ENCODE results near the gene PDZD4.

PDZD4 gene

DNA sequence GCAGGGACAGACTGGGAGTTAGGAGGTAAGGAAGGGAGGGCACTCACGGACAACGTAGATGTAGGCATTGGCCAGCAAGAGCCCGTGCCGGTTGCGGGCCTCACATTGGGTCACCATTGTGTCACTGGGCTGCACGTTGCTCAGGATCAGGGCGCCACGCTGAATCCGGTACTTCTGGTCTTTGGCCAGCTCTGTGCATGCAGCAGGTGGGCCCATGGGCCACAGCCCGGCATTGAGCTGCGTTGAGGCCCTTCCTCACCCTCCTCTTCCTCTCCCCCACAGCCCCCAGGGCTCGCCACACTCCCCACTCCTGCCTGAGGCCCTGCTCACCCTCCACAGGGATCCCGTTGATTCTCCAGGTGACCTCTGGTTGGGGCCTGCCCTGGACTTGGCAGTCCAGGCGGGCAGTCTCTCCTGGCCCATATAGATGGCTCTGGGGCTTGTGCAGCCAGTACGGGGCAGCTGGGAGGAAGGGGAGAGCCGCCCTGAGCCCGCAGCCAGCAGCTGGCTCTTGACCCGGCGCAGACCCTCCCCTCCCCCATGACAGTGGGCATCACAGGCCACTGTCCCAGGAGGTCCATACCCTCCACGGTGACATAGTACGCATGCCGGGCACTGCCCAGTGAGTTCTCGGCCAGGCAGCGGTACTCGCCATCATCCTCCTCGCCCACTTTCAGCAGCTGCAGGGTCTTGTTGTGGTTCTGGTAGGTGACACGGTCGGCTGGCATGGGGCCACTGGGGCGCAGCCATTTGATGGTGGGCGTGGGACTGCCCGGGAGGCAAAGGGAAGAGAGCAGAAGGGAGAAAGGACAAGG lies 39.3 kb upstream of the PDZD4 start:
- Histone ChIP-seq H3K27ac (no peak overlapping the region), H3K4me3 (no peak overlapping the region)

DNA sequence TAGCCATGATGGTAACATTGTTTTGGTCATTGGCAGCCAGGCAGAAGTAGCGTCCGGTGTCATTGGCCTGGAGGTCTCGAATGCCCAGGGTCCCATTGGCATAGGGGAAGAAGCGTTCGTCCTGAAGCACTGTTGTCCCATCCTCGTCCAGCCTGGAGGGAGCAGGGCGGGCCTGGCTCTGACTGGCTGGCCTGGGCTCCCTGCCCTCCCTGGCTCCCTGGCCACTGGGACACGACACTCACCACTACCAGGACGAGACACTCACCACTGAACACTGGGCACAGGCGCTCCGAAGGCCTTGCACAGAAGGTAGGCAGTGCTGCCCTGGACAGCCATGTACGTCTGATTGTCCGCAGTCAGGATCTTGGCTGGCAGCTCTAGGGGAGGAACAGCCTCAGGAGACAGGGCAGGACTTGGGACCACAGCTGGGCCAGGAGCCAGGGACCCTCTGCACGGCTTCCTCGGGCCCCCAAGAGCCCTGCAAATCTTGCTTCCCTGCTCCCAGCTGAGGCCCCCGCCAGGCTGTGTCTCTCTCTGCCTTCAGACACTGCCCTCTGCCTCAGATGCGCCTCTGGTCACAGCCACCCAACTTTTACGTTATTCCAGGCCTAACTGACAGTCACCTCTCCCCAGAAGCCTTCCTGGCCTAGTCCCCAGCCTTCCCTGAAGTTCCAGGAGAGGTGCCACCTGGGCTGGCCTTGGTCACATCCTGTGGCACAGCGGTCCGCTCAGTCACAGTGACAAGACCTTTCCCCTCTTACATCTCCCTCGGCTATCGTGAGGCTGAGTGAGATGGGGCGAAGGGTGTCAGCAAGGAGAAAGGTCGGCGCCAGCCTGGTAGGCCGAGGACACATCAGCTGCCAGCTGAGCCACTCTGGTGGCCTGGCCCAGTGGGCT lies 38.5 kb upstream of the PDZD4 start:
- Histone ChIP-seq H3K4me3 (no peak overlapping the region), H3K27ac (no peak overlapping the region)

DNA sequence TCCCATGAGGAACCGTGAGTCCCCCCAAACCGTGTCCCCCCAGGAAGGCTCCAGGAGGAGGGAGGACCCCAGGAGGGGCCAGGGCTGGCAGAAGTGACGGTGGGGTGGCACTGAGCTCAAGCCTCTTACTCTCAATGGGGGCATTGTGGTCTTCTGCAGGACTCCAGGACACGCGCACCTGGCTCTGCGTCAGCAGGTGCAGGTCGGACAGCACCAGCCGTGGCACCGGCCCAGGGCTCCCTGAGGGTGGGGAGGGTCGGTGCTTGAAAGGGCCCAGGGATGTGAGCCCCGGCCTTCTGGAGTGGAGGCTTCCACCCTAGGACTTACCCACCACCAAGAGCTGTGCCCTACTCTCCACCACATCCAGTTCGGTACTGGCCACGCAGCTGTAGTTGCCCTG lies 37.3 kb upstream of the PDZD4 start:
- Histone ChIP-seq H3K4me3 (no peak overlapping the region), H3K27ac (no peak overlapping the region)

DNA sequence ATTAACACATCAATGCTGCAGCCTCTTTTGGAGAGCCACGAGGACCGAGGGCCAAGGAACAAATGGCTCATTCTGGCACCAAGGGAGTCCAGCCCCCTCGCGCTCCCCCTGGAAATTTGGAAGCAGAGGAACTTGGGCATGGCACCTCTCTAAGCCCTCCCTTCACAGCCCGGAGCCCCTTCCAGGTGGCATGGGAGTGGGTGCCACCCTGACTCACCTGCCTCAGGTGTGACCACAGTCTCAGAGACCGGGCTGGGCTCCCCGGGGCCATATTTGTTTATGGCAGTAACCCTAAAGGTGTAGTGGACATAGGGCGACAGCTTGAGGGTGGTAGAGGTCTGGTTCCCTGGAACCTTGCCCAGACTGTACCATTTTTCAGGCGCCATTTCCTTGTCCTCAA lies 36.8 kb upstream of the PDZD4 start:
- Histone ChIP-seq H3K4me3 (no peak overlapping the region), H3K27ac (no peak overlapping the region)

DNA sequence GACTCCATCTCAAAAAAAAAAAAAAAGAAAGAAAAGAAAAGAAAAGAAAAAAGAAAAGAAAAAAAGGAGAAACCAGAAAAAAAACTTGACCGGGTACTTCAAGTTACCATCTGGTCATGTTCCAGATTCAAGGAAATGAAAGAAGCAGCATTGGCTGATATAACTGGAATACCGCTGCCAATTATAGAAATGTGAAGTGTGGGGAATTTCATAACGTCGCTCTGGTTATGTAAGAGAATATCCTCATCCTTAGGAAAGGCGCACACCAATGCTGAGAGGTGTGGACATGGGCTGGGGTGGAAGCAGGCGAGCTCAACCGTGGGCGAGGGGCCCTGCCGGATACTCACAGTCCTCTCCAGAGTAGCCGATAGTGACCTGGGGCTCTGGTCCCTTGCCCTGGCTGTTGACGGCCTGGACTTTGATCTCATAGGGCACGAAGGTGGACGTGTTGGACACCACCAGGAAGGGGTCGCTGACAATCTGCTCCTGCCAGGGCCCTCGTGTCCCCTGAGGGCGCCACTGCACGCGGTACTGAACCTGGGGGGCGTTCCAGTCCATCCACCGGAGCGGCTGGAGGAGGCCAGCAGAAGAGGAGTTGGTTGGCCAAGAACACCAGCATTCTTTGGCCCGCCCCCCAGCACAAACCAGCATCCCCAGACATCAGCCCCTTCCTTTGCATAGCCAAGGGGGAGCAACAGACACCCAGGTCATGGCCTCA lies 36.1 kb upstream of the PDZD4 start:
- Histone ChIP-seq H3K27ac (no peak overlapping the region), H3K4me3 (no peak overlapping the region)

DNA sequence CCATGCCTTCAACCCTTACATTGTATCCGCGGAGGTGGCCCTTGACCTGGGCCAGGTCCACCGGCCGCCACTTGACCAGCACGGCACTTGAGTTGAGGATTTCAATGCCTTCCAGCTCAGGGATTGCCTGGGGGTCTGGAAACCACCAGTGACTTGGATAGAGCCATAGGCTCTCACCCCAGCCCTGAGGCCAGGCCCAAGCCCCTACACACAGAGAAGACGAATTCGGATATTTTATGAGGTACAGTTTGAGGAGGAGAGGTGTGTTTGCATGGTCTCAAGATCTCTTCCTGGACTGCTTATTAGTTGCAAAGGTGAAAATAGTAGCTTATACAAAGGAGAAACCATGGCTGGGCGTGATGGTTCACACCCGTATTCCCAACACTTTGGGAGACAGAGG lies 35.3 kb upstream of the PDZD4 start:
- Histone ChIP-seq H3K4me3 (no peak overlapping the region), H3K27ac (no peak overlapping the region)

DNA sequence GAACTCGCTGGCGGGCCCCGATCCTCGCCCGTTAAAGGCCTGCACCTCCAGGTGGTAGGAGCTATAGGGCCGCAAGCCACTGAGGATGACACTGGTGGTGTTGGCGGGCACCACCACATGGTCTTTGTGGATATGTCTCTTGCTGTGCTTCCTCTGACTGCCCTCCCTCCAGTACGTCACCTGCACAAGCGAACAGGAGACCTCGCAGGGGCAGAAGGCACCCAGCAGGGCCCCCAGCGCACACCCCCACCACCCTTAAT lies 34.9 kb upstream of the PDZD4 start:
- Histone ChIP-seq H3K4me3 (no peak overlapping the region), H3K27ac (no peak overlapping the region)

DNA sequence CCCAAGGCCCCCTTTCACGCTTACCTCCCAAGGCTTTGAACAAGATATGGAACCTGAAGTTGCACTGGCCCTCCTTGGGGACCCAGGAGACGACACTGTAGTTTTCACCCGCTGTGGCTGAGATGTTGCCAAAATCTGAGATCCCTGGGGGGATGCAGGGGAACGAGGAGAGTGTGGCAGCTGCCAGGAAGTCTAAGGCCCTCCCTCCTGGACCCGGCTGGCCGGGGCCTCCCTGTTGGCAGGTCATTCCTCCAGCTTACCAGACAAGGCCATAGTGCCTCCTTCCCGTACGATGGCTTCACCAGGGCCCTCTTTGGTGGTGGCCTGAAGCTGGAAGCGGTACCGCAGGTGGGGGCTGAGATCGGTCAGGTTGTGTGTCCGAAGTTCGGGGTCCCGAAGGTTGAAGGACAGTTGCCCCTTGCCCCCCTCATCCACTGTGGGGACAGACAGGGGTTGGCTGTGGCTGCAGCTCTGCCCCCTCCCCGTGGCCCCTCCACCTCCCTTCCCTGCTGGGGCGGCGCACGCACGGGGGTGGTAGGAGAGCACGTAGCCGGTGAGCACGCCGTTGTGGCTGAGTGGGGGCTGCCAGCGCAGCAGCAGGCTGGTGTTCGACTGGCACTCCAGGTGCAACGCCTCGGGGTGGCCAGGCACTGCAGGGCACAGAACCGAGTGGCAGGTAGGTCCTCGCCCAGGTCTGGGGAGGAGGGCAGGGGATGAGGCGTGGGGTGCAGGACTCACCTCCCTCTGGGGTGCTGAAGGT lies 34.4 kb upstream of the PDZD4 start:
- H3K4me3 ChIP-seq, result no peak overlapping the region
- H3K27ac ChIP-seq, result no peak overlapping the region

DNA sequence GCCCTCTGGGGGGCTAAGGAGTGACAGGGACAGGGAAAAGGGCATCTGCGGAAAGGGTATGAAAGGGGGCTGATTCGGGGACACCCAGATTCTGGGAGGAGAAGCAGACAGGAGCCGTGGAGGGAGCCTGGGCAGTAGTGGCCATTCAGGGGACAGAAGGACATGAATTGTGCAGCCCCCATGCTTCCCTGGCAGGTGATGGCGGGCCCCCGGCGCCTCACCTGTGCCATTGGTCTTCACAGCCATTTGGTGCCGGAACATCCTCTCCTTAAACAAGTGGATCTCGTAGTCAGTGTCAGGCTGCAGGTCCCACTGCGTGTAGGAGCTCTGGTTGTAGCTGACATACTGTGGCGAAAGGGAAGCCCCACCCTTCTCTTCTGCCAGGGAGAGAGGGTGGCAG lies 33.8 kb upstream of the PDZD4 start:
- Histone ChIP-seq H3K4me3 (no peak overlapping the region), H3K27ac (no peak overlapping the region)

DNA sequence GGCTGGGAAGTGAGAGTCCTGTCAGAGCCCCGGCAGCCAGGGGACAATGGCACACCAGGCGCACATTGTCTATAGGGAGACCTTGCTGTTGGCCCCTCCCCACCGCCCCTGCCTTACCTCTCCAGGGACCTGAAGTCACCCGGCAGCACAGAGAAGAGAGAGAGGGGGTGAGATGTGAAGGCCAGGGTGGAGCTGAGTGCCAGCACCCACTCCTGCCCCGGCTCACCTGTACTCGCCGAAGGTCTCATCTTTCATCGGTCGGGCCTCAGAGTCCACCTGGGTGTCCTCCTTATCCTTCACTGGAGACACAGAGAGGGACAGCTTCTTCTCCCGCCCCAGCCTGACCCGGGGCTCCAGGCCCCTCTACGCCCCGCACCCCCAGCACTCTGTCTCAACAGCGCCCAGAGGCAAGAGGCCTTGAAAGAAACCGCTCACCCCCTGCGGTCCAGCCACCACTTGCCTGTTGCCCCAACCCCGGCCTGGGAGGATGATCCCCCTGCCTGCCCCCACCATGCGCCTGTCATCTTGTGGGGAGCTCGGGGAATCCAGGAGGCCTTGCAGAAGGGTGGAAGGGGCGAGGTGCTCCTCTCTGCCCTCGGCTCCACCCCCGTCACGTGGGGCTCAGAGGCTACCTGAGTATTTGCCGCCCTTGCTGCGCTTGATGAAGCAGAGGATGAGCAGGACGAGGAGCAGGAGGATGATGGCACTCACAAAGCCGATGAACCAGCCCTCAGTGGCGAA lies 33.1 kb upstream of the PDZD4 start:
- H3K27ac ChIP-seq, result no peak overlapping the region
- H3K4me3 ChIP-seq, result no peak overlapping the region

DNA sequence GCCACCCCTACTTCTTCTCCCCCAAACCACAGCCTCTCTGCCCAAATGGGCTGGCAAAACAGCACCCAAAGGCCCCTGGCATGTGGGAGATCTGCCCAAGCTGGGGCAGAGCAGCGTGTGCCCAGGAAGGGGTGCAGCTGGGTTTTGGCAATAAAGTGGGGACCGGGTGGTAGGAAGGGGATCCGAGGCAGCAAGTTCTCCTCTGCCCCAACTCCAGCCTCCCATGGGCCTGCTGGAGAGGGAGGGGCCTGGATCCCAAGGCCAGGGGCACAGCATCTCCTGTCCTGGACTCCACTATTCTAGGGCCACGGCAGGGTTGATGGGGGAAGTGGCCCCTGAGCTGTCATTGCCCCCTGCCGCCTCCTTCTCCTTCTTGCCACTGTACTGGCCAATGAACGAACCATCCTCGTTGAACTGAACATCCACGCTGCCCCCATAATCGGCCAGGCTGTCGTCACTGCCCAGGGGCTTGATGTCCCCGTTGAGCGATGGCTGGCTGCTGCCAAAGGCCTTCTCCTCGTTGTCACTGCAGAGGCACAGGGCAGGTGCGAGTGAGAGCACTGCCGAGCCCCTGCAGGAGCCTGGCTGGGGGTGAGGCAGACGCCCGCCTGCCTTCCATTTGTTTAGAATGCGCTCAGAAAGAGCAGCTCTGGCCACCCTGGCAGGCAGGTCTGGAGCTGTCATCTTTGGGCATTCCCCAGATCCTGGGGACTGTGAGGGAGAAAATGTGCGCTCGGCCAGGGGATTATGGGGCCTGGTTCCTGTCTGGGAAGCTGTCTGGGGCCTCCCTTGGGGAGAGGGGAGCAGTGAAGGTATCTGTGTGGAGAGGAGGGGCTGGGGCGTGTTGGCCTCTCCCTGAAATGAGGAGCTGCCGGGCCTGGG lies 32.3 kb upstream of the PDZD4 start:
- Histone ChIP-seq H3K27ac (no peak overlapping the region), H3K4me3 (no peak overlapping the region)

DNA sequence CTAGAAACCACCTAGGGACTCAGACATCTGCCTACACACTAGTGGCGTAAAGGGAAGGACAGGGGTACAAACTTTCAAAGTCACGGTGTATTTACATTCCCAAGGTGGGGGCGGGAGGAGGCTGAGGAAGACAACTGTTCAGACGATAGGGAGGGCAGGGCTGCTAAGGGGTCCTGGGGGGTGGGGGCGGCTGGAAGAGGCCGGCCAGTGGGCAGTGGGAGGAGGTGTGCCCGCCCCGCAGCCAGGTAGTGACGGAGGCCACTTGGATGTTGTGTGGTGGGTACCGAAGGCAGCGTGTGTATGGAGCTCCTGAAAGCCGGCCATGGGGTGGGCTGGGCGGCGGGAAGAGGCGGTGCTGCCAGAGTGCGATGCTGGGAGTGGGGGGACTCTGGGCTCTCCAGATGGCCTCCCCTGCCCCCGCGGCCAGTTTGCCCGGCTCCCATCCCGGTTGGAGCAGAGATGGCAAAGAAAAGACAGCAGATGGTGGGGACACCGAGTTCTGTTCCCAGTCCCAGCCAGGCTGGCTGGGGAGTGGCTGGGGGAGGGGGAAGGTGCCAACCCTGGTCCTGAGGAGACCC lies 31.5 kb upstream of the PDZD4 start:
- Histone ChIP-seq H3K27ac (no peak overlapping the region), H3K4me3 (no peak overlapping the region)

DNA sequence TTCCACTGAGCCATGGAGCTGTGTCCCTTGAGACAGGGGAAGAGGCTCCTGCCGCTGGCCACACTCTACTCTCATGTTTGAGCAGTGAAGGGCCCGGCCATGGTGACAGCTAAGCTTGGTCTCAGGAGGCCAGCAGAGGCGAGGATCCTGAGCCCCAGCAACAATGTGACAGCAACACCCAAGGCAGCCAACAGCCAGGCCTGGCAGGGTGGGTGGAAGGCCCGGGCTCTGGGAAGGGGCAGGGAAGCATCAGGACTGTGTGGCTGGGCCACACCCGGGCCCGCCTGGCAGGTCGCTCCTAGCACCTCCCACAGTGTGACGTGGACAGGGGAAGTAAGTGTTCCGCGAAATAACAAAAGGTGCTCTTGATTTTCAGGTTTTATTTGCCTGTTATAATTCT lies 30.8 kb upstream of the PDZD4 start:
- Histone ChIP-seq H3K4me3 (no peak overlapping the region), H3K27ac (no peak overlapping the region)

DNA sequence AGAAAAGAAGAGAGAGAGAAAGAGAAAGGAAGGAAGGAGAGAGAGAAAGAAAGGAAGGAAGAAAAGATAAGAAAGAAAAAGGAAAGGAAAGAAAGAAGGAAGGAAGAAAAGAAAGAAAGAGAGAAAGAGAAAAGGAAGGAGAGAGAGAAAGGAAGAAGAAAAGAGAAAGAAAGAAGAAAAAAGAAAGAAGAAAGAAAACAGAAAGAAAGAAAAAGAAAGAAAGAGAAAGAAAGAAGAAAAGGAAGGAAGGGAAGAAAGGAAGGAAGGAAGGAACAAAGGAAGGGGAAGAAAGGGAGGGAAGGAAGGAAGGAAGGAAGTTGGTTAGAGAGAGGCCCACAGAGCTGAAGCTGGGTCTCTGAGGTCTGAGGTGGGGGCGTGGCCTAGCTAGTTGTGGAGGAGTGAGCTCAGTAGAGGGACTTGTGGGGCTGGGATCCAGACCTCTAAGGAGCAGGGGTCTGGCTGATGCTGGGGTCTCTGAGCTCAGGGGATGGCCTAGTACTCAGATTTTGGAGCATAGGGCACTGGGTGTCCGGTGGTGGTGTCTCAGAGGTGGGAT lies 27.1 kb upstream of the PDZD4 start:
- Histone ChIP-seq H3K4me3 (no peak overlapping the region), H3K27ac (no peak overlapping the region)

DNA sequence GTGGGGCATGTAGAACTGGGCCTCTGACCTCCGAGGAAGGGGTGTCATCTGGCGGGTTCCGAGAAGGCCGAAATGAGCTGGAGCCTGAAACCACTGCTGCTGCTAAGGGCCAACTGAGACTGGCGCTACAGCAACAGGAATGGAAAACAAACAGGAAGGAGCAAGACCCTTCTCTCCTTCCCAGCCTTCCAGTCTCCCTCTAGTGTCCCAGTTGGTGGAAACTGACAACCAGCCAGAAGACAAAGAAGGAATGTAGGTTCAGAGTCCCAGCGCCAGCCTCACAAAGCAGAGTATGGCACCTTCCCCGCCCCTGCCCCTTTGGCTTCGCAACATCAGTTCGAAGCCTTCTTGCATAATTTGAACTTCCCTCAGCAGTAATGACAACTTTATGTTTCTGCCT lies 24.4 kb upstream of the PDZD4 start:
- no peak overlapping the region for H3K27ac ChIP-seq

DNA sequence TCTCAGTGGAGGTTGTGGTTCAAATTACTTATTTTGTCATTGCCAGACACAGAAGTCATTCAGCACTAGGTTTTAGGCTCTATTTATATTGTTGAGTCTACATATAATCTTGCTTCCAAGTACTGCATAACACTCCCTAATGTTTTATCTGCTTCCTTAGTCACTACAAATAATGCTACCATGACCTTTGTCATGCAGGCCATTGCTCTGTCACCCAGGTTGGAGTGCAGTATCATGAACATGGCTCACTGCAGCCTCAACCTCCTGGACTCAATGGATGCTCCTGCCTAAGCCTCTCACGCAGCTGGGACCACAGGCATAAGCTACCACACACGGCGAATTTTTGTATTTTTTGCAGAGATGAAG lies 23.5 kb upstream of the PDZD4 start:
- no peak overlapping the region for H3K4me3 ChIP-seq
- H3K27ac ChIP-seq, result no peak overlapping the region

More for the DNA sequence above, 24.4 kb upstream of the PDZD4 start:
- no peak overlapping the region for H3K4me3 ChIP-seq

DNA sequence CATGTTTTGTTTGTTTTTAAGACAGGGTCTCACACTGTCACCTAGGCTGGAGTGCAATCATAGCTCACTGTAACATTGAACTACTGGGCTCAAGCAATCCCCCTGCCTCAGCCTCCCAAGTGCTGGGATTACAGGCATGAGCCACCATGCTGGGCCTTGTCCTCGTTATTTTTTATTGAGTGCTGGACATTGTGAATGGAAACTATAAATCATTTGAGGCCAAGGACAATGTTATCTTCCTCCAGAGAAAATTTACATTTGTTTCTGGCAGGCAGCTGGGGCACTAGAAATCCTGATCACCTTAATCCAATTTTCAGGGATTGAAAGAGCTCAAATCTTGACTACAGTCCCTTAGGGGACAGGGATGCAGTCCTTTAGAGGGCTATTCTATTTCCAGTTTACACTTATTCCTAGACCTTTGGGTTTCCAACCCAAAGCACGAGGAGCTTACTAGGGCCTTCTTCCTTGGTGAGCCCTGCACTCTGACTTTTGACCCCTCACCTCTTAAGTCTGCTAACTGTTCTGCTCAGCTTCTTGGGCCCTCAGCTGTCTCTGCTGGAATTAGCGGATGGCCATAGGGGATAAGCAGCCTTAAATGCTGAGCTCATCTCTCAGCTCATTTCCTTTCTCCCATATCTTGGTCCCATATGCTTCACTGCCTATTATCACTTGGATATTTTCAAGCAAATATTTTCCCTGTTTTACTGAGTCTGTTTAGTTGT lies 23.0 kb upstream of the PDZD4 start:
- Histone ChIP-seq H3K27ac (no peak overlapping the region), H3K4me3 (no peak overlapping the region)
